GM19438 (cell line): Measurements from ENCODE around the gene FZD4.
A peak's percentile ranks its signal among the peaks of the same experiment; 100 is the strongest.
"Not testable (repeated sequence)": the region's sequence is repeated elsewhere in the genome, so short reads cannot be mapped to it uniquely, and the experiment has no call there.

Experiments
- ATAC-seq: cut with Tn5 transposase; IDR thresholded peaks from one replicate; pipeline ENCODE4 v1.9.1; 2021; ENCODE audit warnings: low read depth; ENCODE audit not compliant: unreplicated experiment

The FZD4 gene

GRCh38 chr11:86955361-86956120, at the start of gene FZD4:
FZD4 (minus strand) TSS chr11:86955395; CDS start chr11:86955085, 310 bp downstream.
- ATAC-seq, result peak; percentile 91

GRCh38 chr11:87004281-87004680, 49.1 kb upstream of the FZD4 start:
- not testable (repeated sequence) for ATAC-seq

GRCh38 chr11:87002918-87003317, 47.7 kb upstream of the FZD4 start:
- ATAC-seq, result no peak

- ATAC-seq, result no peak
Measured at GRCh38 chr11:86999859-87000753, 44.9 kb upstream of the FZD4 start.

GRCh38 chr11:86999388-86999787, 44.2 kb upstream of the FZD4 start:
- no peak for ATAC-seq

- no peak for ATAC-seq
Measured at GRCh38 chr11:86996953-86997570, 41.9 kb upstream of the FZD4 start.

GRCh38 chr11:86993031-86993430, 37.8 kb upstream of the FZD4 start:
- no peak for ATAC-seq

GRCh38 chr11:86992340-86992739, 37.1 kb upstream of the FZD4 start:
- not testable (repeated sequence) for ATAC-seq

GRCh38 chr11:86991341-86991740, 36.1 kb upstream of the FZD4 start:
- ATAC-seq, result no peak

- ATAC-seq, result no peak
Measured at GRCh38 chr11:86990515-86990914, 35.3 kb upstream of the FZD4 start.

- ATAC-seq, result no peak
Measured at GRCh38 chr11:86990031-86990430, 34.8 kb upstream of the FZD4 start.

GRCh38 chr11:86988351-86988881, 33.2 kb upstream of the FZD4 start:
- ATAC-seq, result no peak

GRCh38 chr11:86987679-86988078, 32.5 kb upstream of the FZD4 start:
- no peak for ATAC-seq

- no peak for ATAC-seq
Measured at GRCh38 chr11:86984701-86985100, 29.5 kb upstream of the FZD4 start.

- no peak for ATAC-seq
Measured at GRCh38 chr11:86983021-86983488, 27.9 kb upstream of the FZD4 start.

GRCh38 chr11:86981777-86982540, 26.8 kb upstream of the FZD4 start:
- ATAC-seq, result no peak

- no peak for ATAC-seq
Measured at GRCh38 chr11:86980086-86980796, 25.0 kb upstream of the FZD4 start.

GRCh38 chr11:86978756-86979608, 23.8 kb upstream of the FZD4 start:
- no peak for ATAC-seq

- ATAC-seq, result no peak
Measured at GRCh38 chr11:86978247-86978646, 23.1 kb upstream of the FZD4 start.
